Spinal cord (tissue), 10 donors: Measurements from ENCODE around the gene AGK. TPM values are rescaled to one million over a fixed set of nuclear protein-coding genes. Genes with fewer than 3 reads are reported as not detected.

ENCODE experiments used
- DNase-seq, 6 donors: peaks; one replicate each; pipeline versions ENCODE4 v3.0.0 to v3.0.0-alpha.2; 2013 to 2015; ENCODE audit warnings: low spot score in 6 of 6, low read depth in 4 of 6
- H3K27ac ChIP-seq: one replicate; pipeline ENCODE4 v1.5.1; 2013; ENCODE audit warnings: low read depth, low read length, control low read depth
- H3K27me3 ChIP-seq: one replicate; pipeline ENCODE4 v1.6.1; 2013; ENCODE audit warnings: low read length; ENCODE audit not compliant: control insufficient read depth, insufficient read depth
- H3K36me3 ChIP-seq: one replicate; pipeline ENCODE4 v1.6.1; 2013; ENCODE audit warnings: low read length; ENCODE audit not compliant: control insufficient read depth, insufficient read depth
- H3K4me1 ChIP-seq: one replicate; pipeline ENCODE4 v1.6.1; 2013; ENCODE audit warnings: low read length; ENCODE audit not compliant: control insufficient read depth, insufficient read depth
- H3K4me3 ChIP-seq: one replicate; pipeline ENCODE4 v1.5.1; 2013; ENCODE audit warnings: low read depth, low read length, control low read depth
- H3K9me3 ChIP-seq: one replicate; pipeline ENCODE4 v1.6.1; 2013; ENCODE audit warnings: low read length; ENCODE audit not compliant: control insufficient read depth, insufficient read depth
- WGBS: methylation state at CpG from one replicate; pipeline ENCODE4 v1.1.5; 2013; ENCODE audit warnings: missing lambda C conversion rate; ENCODE audit not compliant: insufficient coverage; 5-methylcytosine and 5-hydroxymethylcytosine counted together
- polyA plus RNA-seq, 2 donors: library from polyadenylated mRNA; unstranded; fragments of 120-200 nt; gene quantifications; one replicate each; pipeline ENCODE4 v1.2.1, GENCODE V29; 2013; ENCODE audit not compliant: insufficient read length in 2 of 2
- total RNA-seq, 2 donors: library from RNA; depleted of rRNA in 1 of 2; stranded (reverse); fragments of 120-200 nt in 1 of 2; fragments of >200 nt in 1 of 2; gene quantifications; one replicate each; pipeline versions ENCODE4 v1.2.3 to v1.2.4, GENCODE V29; 2013 to 2014
- donor health status: healthy.

Gene AGK
- total and polyA plus RNA-seq, 4 donors: 43.7 to 65.7 (median 48.5) TPM

DNA sequence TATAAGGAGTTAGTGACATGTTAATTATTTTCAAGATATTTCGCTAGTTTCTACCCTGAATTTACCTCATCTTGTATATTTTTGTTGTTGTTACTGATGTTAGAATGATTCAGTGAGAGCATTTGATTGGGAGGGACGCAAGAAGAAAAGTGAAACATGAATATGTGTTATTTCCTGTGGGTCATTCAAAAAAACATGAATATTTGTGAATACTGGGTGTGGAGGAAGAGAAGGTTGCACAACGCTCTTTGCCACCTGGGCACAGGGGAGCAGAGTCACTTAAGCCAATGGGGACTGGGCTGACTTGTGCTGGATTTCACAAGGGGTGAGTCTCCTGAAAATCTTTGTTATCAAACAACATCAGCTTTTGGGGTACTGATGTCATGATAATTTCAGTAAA lies 39.5 kb downstream of the AGK start:
- 94% methylated on average over 2 of the region's 3 CpGs for WGBS
- H3K36me3 ChIP-seq: peaks cover 2% of the 10 kb centered on the region
- H3K27me3 ChIP-seq: no peaks in the 10 kb centered on the region
- no peaks in the 10 kb centered on the region for H3K4me1 ChIP-seq
- no peak for DNase-seq
- H3K27ac ChIP-seq: no peak overlapping the region
- H3K9me3 ChIP-seq: no peaks in the 10 kb centered on the region
- H3K4me3 ChIP-seq: no peak overlapping the region

DNA sequence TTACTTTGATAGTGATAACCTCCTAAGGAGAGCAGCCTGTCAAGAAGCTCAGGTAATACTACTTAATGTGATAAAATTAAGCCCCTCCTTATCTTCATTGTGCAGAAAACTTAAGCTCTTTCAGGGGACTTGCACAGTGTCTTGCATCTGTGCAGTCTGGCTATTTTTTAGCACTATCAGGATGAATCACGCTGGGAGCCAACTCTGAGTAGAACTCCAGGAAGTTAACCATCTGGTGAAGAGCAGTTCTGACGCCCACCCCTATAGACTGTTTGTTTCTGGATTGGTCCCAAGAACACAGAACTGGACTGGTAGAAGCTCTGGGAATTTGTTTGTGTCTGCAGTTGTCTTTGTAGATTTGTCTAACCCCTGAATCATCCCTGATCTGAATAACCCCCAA lies 41.9 kb downstream of the AGK start:
- no peaks in the 10 kb centered on the region for H3K9me3 ChIP-seq
- peaks cover 2% of the 10 kb centered on the region for H3K36me3 ChIP-seq
- WGBS: 42% methylated on average over 2 of the region's 2 CpGs
- no peak overlapping the region for H3K4me3 ChIP-seq
- peak in 2 of 6 donors; percentile 50 to 59 for DNase-seq
- H3K4me1 ChIP-seq: no peaks in the 10 kb centered on the region
- no peaks in the 10 kb centered on the region for H3K27me3 ChIP-seq
- no peak overlapping the region for H3K27ac ChIP-seq

DNA sequence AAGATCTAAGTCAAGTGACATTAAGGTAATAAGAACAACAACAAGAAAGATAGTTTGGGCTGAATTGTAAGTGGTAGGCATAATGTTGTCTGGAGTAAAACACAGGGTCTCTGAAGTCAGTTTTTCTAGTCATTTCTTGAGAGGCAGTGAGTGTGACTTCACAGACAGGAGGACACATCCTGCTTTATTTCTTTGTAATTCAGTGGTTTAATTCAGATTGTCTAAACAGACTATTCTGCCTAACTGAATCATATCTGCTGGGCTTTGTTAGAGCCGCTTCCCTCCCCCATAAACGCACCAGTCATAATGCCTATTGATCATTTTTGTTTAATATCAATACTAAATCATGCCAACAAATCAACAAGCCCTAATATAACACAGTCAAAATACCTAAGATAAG lies 46.8 kb downstream of the AGK start:
- Histone ChIP-seq H3K27me3 (no peaks in the 10 kb centered on the region), H3K4me1 (no peaks in the 10 kb centered on the region), H3K9me3 (no peaks in the 10 kb centered on the region), H3K27ac (no peak overlapping the region), H3K4me3 (no peak overlapping the region), H3K36me3 (peaks cover 2% of the 10 kb centered on the region)
- DNase-seq: no peak
- no CpG with 5 or more reads among the region's 2 CpGs for WGBS

DNA sequence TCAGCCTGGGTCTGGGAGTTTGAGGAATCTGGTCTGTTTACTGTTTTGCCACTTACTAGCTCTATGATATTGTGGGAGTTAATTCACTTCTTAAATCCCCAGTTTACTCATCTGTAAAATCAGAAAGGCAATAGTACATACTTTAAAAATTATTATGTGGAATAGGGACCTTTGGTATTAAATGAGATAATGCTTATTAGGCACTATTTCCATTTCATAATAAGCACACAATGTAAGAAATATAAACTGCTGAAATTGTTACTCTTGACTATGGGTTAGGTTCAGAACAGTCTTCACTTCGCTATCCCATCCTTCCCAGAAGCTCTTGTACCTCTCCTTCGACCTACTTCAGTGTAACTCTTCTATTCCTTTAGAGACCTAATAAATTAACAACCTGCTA lies 47.2 kb downstream of the AGK start:
- WGBS: no CpG with 5 or more reads among the region's 2 CpGs
- DNase-seq: no peak
- no peaks in the 10 kb centered on the region for H3K9me3 ChIP-seq
- no peaks in the 10 kb centered on the region for H3K27me3 ChIP-seq
- H3K4me1 ChIP-seq: no peaks in the 10 kb centered on the region
- H3K27ac ChIP-seq: no peak overlapping the region
- no peak overlapping the region for H3K4me3 ChIP-seq
- peaks cover 2% of the 10 kb centered on the region for H3K36me3 ChIP-seq

DNA sequence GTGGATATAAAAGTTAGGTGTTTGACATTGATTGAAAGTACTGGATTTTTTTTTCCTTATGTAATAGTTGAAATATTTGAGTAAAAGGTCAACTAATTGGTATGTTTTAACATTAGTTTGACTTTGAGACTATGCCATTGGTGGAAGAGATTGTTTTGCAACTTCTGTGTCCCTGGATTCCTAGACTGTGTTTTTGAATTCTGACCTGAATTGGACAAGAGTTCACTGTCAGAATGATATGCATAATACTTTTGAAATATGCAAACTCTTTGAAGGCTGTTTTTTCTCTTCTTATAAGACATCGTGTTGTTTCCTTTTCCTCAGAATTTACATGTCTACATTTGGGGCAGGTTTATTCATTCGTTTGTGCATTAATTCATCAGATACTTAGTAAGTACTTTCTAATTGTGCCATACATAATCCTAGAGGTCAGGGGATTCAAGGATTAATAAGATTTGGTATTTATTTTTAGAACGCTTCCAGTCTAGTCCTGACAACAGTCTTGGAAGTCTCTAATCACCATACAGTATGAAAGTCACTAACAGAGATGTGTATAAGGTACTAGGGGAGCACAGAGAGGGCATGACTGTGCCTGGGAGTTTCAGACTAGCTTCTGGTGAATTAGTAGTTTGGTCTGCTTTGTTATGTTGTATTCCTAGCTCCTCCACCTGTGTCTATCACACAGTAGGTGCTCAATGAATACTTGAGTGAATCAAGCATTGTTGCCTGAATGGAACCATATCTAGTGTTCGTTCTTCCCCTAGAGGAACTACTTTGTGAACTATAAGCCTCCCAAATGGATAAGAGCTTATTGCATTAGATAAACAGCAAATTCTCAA lies 49.2 kb downstream of the AGK start:
- no peak overlapping the region for H3K27ac ChIP-seq
- H3K36me3 ChIP-seq: no peaks in the 10 kb centered on the region
- H3K9me3 ChIP-seq: no peaks in the 10 kb centered on the region
- no peaks in the 10 kb centered on the region for H3K4me1 ChIP-seq
- H3K4me3 ChIP-seq: no peak overlapping the region
- DNase-seq: no peak
- WGBS: no CpG with 5 or more reads among the region's 4 CpGs
- no peaks in the 10 kb centered on the region for H3K27me3 ChIP-seq

DNA sequence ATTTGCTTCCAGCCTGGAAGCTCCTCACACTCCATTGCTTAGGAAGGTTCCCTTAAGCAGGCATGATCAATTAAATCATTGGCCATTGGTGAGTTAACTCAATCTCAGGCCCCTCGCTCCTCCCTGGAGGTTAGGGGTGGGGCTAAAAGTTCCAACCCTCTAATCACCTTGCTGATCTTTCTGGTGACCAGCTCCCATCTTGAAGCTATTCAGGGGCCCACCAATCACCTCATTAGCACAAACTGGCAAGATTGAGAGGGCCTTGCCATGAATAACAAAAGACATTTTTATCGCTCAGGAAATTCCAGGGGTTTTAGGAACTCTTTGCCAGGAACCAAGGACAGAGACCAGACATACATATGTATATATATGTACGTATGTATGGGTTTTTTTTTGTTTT lies 58.4 kb downstream of the AGK start:
- Histone ChIP-seq H3K27ac (no peak overlapping the region), H3K36me3 (no peaks in the 10 kb centered on the region), H3K4me1 (no peaks in the 10 kb centered on the region), H3K27me3 (no peaks in the 10 kb centered on the region), H3K9me3 (no peaks in the 10 kb centered on the region), H3K4me3 (no peak overlapping the region)
- 83% methylated on average over 1 of the region's 3 CpGs for WGBS
- DNase-seq: no peak

DNA sequence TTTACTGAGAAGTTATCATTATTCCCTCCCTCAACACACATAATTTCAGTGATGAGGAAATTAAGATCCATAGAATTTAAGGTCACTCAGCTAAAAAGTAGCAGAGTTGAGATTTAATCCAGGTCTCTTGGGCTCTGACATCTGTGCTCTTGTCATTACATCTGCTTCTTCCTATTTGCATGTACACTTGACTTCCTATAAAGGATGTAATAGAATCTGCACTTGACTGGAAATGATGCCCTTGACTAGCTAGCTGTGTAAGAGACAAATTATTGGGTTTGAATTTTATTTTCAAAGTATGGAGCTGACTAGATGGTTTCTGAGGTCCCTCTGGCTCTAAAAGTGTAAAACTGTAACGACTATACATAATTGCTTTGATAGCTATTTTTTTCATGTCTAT lies 59.5 kb downstream of the AGK start:
- WGBS: no CpG with 5 or more reads among the region's 1 CpG
- no peaks in the 10 kb centered on the region for H3K27me3 ChIP-seq
- no peak for DNase-seq
- no peaks in the 10 kb centered on the region for H3K9me3 ChIP-seq
- no peaks in the 10 kb centered on the region for H3K36me3 ChIP-seq
- H3K4me3 ChIP-seq: no peak overlapping the region
- no peak overlapping the region for H3K27ac ChIP-seq
- H3K4me1 ChIP-seq: no peaks in the 10 kb centered on the region

DNA sequence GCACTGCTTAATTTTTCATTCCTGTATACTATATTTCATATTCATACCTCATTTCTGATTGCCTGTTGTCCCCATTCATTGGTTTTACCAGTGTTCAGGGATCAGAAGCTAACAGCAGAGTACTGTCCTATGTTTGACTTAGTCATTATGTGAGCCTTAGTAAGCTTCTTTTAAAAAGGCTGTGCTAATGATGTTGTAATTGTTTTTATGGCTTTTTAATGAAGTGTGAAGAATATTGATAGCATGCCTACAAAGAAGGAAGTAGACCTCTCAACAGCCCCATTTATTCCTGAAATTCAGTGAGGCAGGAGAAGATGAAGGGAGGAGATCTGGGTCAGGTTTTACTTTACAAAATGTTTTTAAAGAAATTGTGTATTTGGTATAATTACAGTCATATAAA lies 61.7 kb downstream of the AGK start:
- no peaks in the 10 kb centered on the region for H3K9me3 ChIP-seq
- H3K27ac ChIP-seq: no peak overlapping the region
- H3K4me3 ChIP-seq: no peak overlapping the region
- no peaks in the 10 kb centered on the region for H3K36me3 ChIP-seq
- no peaks in the 10 kb centered on the region for H3K4me1 ChIP-seq
- peak in 1 of 6 donors; percentile 44 for DNase-seq
- H3K27me3 ChIP-seq: no peaks in the 10 kb centered on the region

DNA sequence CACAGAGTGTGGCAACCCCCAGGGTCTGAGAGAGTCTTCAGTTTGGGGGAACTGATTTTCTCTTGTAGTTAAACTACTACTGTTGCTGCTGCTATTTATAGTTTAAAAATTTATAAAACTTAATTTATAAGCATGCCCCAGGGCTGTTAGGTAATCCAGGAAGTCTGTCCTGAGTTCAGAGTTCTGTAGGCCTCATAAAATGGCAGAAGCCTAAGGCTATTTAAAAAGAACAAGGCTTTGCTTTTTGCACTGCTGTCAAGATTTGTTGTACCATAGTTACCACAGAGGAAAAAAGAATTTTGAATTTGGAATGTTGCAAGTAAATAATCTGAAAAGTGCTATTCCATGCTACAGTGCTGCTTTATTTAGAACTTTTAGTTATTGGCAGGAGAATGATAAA lies 66.1 kb downstream of the AGK start:
- no peaks in the 10 kb centered on the region for H3K4me1 ChIP-seq

DNA sequence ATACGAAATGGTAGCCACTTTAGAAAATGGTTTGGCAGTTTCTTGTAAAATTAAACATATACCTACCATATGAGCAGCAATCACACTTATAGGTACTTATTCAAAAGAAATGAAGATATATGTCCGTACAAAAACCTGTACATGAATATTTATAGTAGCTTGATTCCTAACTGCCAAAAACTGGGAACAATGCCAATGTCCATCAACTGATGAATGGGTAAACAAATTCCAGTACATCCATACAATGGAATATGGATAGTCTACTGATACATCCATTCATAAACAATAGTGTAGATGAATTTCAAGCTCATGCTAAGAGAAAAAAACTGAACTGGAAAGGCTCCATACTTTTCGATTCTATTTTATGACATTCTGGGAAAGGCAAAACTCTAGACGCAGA lies 68.5 kb downstream of the AGK start:
- WGBS: 100% methylated on average over 2 of the region's 4 CpGs
- no peaks in the 10 kb centered on the region for H3K27me3 ChIP-seq
- DNase-seq: no peak
- no peak overlapping the region for H3K4me3 ChIP-seq
- no peak overlapping the region for H3K27ac ChIP-seq
- peaks cover 6% of the 10 kb centered on the region for H3K36me3 ChIP-seq
- no peaks in the 10 kb centered on the region for H3K4me1 ChIP-seq
- peaks cover 1% of the 10 kb centered on the region for H3K9me3 ChIP-seq

More for the DNA sequence above, 66.1 kb downstream of the AGK start:
- Histone ChIP-seq H3K36me3 (peaks cover 6% of the 10 kb centered on the region), H3K27ac (no peak overlapping the region), H3K4me3 (no peak overlapping the region), H3K27me3 (no peaks in the 10 kb centered on the region), H3K9me3 (no peaks in the 10 kb centered on the region)
- no peak for DNase-seq
